ENCODE measurements around the gene NFX1.

- TF ChIP-seq GATA2 (IDR thresholded peaks at IDR 0.05; ENCODE audit: low read depth, low read length) (no peak), GATA3 (IDR thresholded peaks at IDR 0.05; ENCODE audit: low read depth, low read length) (no peak)
These were observed 59.4 kb downstream of the NFX1 start for GRCh38 chr9:33349743-33350142.

Measured in SH-SY5Y (cell line).